ENCODE data around the gene FCSK.

DNA sequence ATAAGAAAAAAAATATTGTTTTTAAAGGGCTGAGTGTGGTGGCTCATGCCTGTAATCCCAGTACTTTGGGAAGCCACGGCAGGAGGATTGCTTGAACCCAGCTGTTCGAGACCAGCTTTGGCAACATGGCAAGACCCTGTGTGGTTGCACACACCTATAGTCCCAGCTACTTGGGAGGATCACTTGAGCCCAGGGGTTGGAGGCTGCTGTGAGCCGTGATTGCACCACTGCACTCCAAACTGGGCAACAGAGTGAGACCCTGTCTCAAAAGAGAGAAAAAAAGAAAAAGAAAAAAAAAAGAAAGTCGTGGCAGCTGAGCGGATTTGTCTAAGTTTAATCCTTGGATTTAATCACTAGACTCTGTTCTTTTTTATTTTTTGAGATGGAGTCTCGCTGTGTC, 6.3 kb upstream of the FCSK start:
- TF ChIP-seq CTCF (conservative IDR thresholded peaks at IDR 0.05 in 1 of 2, IDR thresholded peaks at IDR 0.05 in 1 of 2; ENCODE audit: extremely low read depth in 1 of 2, insufficient read depth in 1 of 2, low read depth in 1 of 2, low read length in 2 of 2), result no peak
- TF ChIP-seq EZH2 (IDR thresholded peaks at IDR 0.05; ENCODE audit: borderline replicate concordance, low read length), result no peak

Data from mammary epithelial cell (primary cell).